HG03571 (cell line): Measurements from ENCODE around the gene ADAMTS2.
"Not testable (repeated sequence)": the region's sequence is repeated elsewhere in the genome, so short reads cannot be mapped to it uniquely, and the experiment has no call there.

Source experiments
- ATAC-seq: cut with Tn5 transposase; IDR thresholded peaks from one replicate; pipeline ENCODE4 v1.9.1; 2021; ENCODE audit not compliant: unreplicated experiment

ADAMTS2 gene

DNA sequence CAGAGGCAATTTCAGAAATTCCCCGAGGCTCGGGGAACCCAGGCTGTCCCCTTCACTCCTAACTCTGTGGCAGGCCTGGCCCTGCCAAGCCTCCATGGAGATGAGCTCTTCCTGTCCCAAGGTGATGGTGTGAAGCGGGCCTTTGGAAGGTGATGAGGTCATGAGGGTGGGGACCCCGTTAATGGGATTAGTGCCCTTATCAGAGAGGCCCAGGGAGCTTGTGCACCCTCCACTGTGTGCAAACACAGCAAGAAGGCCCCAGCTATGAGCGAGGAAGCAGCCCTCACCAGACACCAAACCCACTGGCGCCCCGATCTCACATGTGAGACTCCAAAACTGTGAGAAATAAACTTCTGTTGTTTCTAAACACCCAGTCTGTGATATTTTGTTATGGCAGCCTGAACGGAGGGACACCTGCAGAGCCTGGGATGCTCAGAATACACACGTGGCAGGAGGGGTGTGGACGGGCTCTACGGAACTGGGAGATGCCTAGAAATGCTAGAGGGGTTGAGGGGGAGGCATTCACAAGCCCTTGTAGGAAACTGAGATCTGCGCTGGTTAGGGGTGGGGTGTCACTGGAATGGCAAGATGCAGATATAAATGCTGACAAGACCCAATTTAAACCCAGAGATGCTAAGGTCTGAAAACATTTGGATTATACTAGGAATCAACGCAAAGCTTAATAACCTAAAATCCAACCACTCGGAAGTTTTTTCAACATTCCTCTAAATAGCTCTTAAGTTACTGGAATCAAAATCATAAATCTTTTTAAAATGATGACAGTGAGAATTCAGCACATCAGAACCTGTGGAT lies 46.9 kb downstream of the ADAMTS2 start:
- ATAC-seq: no peak

GRCh38 chr5:179297486-179298180 lies 47.6 kb downstream of the ADAMTS2 start:
- no peak for ATAC-seq

DNA sequence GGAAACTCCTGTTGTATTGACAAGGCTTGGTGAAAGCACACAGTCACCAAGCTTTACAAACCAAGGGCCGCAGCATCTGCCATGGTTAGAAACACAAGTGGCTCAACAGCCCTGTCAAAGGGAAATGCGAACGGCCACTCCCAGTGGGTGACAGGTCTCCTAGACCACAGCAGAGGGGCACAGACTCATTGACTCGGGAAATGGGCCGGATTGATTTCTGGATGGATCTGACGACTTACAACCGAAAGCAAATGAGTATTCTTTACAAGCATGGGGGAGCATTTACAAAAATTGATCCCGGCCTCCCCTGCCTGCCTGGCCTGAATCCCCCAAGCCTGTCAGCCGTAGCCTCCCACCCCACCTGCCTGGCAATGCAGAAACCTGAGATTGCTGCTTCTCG lies 48.2 kb downstream of the ADAMTS2 start:
- no peak for ATAC-seq

DNA sequence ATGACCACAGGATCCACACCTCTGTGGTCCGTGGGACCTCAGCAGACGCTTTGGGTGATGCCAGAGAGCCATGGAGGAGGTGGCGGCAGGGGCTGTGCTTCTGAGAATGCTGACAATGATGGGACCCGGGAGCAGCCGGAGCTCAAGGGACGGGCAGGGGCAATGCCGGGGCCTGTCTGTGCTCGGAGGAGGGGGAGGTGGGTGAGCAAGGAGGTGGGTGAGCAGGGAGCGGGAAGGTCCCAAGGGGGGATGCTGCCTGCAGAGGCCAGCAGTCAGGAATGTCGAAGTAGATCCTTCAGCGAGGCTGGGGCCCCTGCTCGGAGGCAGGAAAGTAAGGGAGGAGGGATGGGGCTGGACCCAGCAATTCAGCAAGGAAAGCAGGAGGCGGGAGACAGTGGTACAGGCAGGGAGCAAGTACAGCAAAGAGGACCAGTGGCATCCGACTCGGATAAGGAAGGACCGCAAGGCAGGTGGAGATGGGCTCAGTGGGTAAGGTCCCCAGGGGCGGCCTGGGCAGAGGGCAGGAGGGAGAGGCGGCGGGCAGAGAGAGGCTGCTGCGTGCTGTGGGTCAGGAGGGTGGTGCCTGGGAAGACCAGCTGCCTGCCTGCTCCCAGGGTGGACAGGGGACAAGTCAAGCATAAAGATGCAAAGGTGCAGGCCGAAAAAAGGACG lies 49.0 kb downstream of the ADAMTS2 start:
- ATAC-seq: no peak

DNA sequence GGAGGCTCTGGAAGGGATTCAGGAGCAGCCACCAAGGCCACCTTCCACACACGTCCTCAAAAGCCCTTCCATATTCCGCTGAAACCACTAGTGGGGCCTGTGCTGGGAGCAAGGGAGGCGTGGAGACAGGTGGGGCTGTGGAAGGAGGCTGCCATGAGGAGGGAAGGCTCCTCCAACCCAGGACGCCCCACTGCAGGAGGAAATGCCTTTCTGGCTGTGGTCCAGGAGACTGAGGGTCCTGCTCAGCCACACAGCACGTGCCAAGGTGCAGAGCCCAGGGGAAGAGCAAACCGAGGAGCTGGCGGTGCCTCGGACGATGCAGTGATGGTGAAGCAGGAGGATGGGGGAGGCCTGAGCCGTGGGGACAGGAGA lies 49.5 kb downstream of the ADAMTS2 start:
- ATAC-seq: no peak

DNA sequence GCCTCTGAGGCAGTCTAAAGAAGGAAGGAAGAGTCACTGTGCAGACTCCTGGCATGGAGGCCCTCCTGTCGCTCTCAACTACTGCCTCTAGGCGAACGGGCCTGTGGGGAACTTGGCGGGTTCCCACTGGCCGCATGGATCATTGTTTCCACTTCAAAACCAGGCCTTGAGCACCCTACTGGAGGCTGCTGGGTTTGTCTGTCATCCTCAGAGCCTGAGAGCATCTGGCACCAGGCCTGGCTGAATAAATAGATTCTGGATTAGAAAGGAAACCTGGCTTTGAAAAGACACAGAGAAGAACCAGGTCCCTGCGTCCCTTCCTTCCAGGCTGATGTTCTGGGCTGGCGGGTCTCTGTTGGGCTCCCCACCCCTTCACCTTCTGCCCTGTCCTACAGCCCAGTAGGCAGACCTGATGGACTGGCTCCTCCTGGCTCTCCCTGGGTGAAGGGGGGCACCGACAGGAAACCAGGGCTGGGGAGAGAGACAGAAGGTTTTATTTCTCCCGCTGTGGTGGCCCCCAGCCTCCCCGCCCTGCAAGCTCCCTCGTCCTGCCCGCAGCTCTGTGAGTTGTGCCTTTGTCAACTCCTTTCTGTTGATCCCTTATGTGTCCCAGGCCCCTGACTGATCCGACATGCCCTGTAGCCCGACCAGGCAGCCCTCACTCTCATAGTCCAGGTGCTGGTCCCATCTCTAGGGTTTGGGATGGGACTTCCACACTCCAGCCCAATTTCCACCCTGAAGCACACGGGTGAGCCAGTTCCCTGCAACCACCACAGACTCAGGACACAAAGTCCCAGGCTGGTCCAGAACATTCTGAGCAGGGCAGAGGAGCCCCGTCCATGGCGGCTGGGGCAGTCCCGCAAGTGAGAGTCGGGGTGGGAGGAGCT lies 50.1 kb downstream of the ADAMTS2 start:
- ATAC-seq: no peak

DNA sequence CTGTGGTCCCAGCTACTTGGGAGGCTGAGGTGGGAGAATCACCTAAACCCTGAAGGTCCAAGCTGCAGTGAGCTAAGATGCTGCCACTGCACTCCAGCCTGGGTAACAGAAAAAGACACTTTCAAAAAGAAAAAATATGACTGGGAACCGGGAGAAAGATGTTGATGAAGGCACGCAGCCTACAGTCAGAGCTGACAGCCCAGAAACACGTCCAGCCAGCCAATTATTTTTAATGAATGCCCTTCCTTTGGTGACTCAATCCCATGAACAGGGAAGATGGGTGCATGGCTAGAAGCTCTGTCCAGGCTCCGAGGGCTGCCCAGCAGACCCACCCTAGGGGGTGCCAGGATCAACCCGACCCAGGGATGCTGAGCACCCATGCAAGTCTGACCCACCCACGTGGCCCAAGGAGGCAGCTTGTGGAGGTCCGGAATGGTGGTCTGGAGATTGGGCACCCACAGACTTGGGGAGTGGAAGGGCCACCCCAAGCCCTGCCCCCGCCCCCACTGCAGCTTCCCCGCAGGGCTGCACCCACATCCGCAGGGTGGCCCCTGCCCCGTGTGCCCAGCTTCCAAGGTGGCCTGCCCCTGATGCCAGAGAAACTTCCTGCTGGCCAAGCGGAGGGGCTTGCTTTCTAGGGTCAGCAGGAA lies 51.0 kb downstream of the ADAMTS2 start:
- no peak for ATAC-seq

DNA sequence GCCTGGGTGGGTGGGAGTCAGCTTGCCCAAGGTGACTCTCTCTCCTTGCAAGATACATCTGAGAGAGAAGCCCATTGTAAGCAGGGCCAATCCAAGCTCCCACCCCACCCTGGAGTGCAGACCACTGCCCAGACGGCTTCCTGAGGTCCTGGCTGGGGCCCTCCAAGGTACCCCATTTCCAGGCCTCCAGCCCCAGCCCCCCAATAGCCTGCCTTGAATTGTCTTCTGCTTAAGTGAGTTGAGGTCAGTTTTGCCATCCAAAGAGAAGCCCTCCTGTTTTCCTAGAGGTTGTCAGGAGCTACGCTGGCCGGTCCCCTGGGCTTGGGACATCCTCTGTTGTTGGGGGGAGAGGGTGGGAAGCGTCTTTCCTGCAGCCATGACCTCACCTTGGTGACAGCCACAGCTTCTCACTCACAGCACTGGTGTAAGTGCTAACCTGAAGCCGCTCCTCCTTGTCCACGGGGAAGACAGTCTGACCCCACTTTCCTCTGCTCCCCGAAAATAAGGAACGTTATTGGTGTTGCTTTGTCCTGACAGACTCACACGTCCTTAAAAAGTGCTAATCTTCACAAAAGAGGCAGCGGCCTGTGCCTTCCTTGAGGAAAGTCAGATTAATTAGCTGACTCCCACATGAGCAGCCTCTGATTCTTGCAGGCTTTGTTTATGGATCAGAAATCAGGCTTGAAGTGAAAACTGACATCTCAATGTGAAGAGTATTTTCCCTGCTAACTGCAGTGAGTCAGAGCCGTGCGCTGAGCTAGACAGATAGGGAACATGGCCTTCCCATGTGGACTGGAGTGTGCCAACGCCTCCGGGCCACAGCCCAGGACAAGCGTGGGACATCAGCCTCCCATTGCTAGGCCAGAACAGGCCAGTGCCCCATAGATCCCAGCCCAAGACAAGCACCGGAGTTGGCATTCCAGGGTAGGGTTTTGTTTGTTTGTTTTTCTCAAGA lies 52.3 kb downstream of the ADAMTS2 start:
- ATAC-seq: no peak

GRCh38 chr5:179292202-179292601 lies 53.1 kb downstream of the ADAMTS2 start:
- ATAC-seq: no peak

GRCh38 chr5:179290681-179291540 lies 54.4 kb downstream of the ADAMTS2 start:
- ATAC-seq: no peak

GRCh38 chr5:179289756-179290385 lies 55.4 kb downstream of the ADAMTS2 start:
- no peak for ATAC-seq

DNA sequence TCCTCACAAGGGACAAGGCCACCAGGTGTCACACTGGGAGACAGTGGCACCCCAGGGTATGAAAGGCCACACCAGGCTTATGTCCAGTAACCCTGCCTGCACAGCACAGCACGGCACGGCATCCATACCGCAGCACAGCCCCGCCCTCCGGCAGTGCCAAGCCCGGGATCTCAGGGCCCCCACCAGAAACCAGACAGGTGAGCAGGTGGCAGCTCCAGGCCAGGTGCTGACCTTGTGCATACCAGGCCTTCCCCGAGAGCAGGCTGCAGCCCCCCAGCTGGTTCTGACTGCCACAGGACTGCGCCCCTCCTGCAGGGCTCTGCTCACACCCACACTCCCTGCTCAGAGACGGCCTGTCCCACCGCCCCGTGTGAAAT lies 56.5 kb downstream of the ADAMTS2 start:
- no peak for ATAC-seq

DNA sequence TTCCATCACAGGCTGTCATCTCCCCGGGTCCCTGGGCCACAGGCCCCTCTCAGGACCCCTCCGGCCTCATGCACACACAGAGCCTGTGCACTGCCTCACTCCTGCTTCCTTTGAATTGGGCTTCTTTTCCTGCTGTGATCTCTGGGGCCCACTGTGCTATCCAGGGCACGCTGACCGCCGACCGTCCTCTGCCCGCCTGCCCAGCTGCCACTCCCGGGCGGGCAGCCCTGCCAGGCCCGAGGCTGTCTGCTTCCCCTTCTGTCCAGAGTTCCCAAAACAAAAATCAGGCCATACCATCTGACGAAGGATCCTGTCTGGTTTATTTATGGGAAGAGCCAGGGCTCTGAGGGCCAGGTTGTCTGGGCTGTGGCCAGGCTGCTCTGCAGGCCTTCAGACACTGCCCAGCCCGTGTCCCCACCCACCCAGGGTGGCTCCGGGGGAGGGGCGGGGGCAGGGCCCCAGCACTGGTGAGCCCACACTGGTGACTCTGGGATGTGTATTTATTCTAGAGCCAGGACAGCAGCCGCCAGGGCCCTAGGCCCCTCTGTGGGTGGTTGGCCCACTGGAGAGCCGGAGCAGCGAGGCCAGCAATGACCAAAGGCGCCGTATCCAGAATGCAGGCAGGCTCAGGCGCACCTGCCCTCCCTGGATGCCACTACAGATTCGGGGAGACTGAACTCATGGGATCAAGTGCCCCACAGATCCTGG lies 57.0 kb downstream of the ADAMTS2 start:
- ATAC-seq: no peak

DNA sequence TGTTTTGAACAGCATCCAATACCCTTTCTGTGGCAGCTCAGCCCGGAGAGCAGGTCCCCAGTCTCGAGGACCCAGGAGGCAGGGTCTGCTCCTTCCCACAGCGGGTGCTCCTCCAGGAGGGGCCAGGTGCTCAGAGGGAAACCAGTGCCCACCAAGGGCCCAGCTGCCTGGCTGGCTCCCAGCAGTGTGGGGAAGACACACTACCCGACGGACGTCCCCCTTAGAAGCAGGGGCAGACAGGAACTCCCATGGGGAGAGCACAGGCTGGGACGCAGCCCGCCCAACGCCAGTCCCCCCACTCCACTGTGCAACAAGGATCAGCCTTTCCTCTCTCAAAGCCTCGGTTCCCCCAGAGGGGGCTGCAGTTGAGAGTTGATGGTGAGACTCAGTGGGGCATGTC lies 57.6 kb downstream of the ADAMTS2 start:
- no peak for ATAC-seq

DNA sequence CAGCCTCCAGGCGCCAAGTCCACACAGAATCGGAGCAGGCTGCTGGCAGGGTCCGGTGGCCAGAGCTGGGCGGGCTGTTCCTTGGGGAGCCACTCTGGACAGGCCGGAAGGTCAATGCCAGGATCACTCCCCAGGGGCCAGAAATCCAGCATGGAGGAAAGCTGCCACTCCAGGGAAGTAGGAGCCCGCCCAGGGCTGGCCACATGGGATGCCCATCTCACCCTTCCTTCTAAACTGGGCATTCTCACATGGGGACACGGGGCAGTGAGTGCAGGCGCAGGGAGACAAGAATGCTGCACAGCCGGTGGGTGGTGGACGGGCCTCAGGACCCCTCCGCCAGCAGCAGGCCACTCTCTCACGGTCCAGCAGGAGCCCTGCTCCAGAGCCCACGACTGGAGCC lies 58.2 kb downstream of the ADAMTS2 start:
- no peak for ATAC-seq

- not testable (repeated sequence) for ATAC-seq
Measured at GRCh38 chr5:179285776-179286162, 59.5 kb downstream of the ADAMTS2 start.
